Activated CD8-positive, alpha-beta T cell treated with anti-CD3 and anti-CD28 coated beads for 36 hours (primary cell): ENCODE data around the gene ABCA5. TPM values are rescaled to one million over a fixed set of nuclear protein-coding genes. Genes with fewer than 3 reads are reported as not detected.

Experiments used
- ATAC-seq: fragments of 200-7000 bp; cut with Tn5 transposase; one replicate; pipeline ENCODE4 v1.10.0; 2021; ENCODE audit warnings: mild to moderate bottlenecking, moderate library complexity
- CTCF ChIA-PET: fragments of 350-600 bp; sonication (Branson Sonifier 250); formaldehyde crosslinking; loops from one replicate; lab custom pipeline; 2021; ENCODE audit warnings: antibody characterized with exemption; lab: Charles Lee
- POLR2A ChIA-PET: fragments of 350-600 bp; sonication (Branson Sonifier 250); formaldehyde crosslinking; loops from one replicate; lab custom pipeline; 2021; ENCODE audit warnings: antibody characterized with exemption; lab: Charles Lee
- DNase-seq: peaks from one replicate; pipeline ENCODE4 v3.0.0-alpha.2; 2020
- H3K27ac Mint-ChIP-seq: one replicate; pipeline ENCODE4 v1.8.0; 2021; ENCODE audit warnings: mild to moderate bottlenecking, mixed read lengths
- H3K27me3 Mint-ChIP-seq: one replicate; pipeline ENCODE4 v1.8.0; 2021; ENCODE audit warnings: mixed read lengths
- H3K36me3 Mint-ChIP-seq: one replicate; pipeline ENCODE4 v1.8.0; 2021; ENCODE audit warnings: low read depth, mixed read lengths
- H3K4me1 Mint-ChIP-seq: one replicate; pipeline ENCODE4 v1.8.0; 2021; ENCODE audit warnings: low read depth, mixed read lengths
- H3K4me3 Mint-ChIP-seq: one replicate; pipeline ENCODE4 v1.8.0; 2021; ENCODE audit warnings: mild to moderate bottlenecking, moderate library complexity, mixed read lengths
- H3K9me3 Mint-ChIP-seq: one replicate; pipeline ENCODE4 v1.8.0; 2021; ENCODE audit warnings: mixed read lengths
- CTCF ChIP-seq: fragments of 200-600 bp; IDR thresholded peaks from one replicate; pipeline ENCODE4 v1.8.0; 2022; ENCODE audit warnings: antibody characterized with exemption, mild to moderate bottlenecking
- intact Hi-C: fragments of 100-400 bp; cut with micrococcal nuclease; formaldehyde crosslinking; loops from one replicate; pipeline ENCODE4 v1.10.0; 2022
- total RNA-seq, 2 experiments: library from RNA; stranded (reverse); gene quantifications; one replicate each; pipeline ENCODE4 v1.2.3, GENCODE V29; 2021

The ABCA5 gene
- total RNA-seq, 2 experiments from 2014 or later: 12.4 to 13.2 TPM

GRCh38 chr17:69268543-69269014 is 58.4 kb downstream of the ABCA5 start:
- TF ChIP-seq CTCF: no peak
- Mint-ChIP-seq H3K36me3 (peaks cover 2% of the 10 kb centered on the region), H3K4me1 (no peaks in the 10 kb centered on the region), H3K27ac (no peak overlapping the region), H3K9me3 (no peaks in the 10 kb centered on the region), H3K27me3 (no peaks in the 10 kb centered on the region), H3K4me3 (no peak overlapping the region)
- DNase-seq (no peak), ATAC-seq (no peak)
- intact Hi-C loops: no loop called here
- ChIA-PET CTCF (no interaction called here), POLR2A (no interaction called here)

- POLR2A ChIA-PET: no interaction called here
- CTCF ChIA-PET: interaction anchor here (1.2 kb wide), 1 partner anchor 20 kb away, joined by 3 read pairs; no protein-coding TSS in a partner anchor
- Mint-ChIP-seq H3K36me3 (peaks cover 2% of the 10 kb centered on the region), H3K4me3 (no peak overlapping the region), H3K4me1 (no peaks in the 10 kb centered on the region), H3K27ac (no peak overlapping the region), H3K27me3 (no peaks in the 10 kb centered on the region), H3K9me3 (no peaks in the 10 kb centered on the region)
- no peak for DNase-seq
- intact Hi-C loops: no loop called here
- no peak for TF ChIP-seq CTCF
- no peak for ATAC-seq
Measured at GRCh38 chr17:69267219-69267618, 59.7 kb downstream of the ABCA5 start.

GRCh38 chr17:69265873-69266272 is 61.1 kb downstream of the ABCA5 start:
- no peak for DNase-seq
- no peak for ATAC-seq
- TF ChIP-seq CTCF: no peak
- Mint-ChIP-seq H3K36me3 (peaks cover 2% of the 10 kb centered on the region), H3K4me1 (no peaks in the 10 kb centered on the region), H3K27ac (no peak overlapping the region), H3K4me3 (no peak overlapping the region), H3K9me3 (no peaks in the 10 kb centered on the region), H3K27me3 (no peaks in the 10 kb centered on the region)
- ChIA-PET POLR2A (no interaction called here), CTCF (no interaction called here)
- intact Hi-C loops: no loop called here

GRCh38 chr17:69254187-69254586 is 72.7 kb downstream of the ABCA5 start:
- ATAC-seq (no peak), DNase-seq (no peak)
- Mint-ChIP-seq H3K4me3 (no peak overlapping the region), H3K27ac (no peak overlapping the region), H3K36me3 (no peaks in the 10 kb centered on the region), H3K4me1 (no peaks in the 10 kb centered on the region), H3K27me3 (no peaks in the 10 kb centered on the region), H3K9me3 (no peaks in the 10 kb centered on the region)
- POLR2A ChIA-PET: no interaction called here
- intact Hi-C loops: no loop called here
- no peak for TF ChIP-seq CTCF
- CTCF ChIA-PET: interaction anchor here (0.8 to 1.1 kb wide), 2 partner anchors 15 to 482 kb away, joined by 3 read pairs; no protein-coding TSS in a partner anchor

GRCh38 chr17:69250641-69251040 is 76.3 kb downstream of the ABCA5 start:
- H3K9me3 Mint-ChIP-seq: no peaks in the 10 kb centered on the region

More at GRCh38 chr17:69250641-69251040, 76.3 kb downstream of the ABCA5 start:
- no peak for ATAC-seq
- DNase-seq: no peak
- ChIA-PET CTCF (interaction anchor here (1.8 kb wide), 1 partner anchor 11 kb away, joined by 4 read pairs; no protein-coding TSS in a partner anchor), POLR2A (interaction anchor here (0.9 kb wide), 1 partner anchor 76 kb away, joined by 3 read pairs; the partner anchor contains the start of gene ABCA5)
- Mint-ChIP-seq H3K4me1 (no peaks in the 10 kb centered on the region), H3K27me3 (no peaks in the 10 kb centered on the region), H3K36me3 (no peaks in the 10 kb centered on the region), H3K4me3 (no peak overlapping the region), H3K27ac (no peak overlapping the region)
- intact Hi-C loops: no loop called here
- TF ChIP-seq CTCF: no peak
